ENCODE data around the gene HMX1. TPM values are rescaled to one million over a fixed set of nuclear protein-coding genes. Genes with fewer than 3 reads are reported as not detected.

The HMX1 gene
- total RNA-seq, 4 donors from 2014 or later = 0.17 TPM; not detected in 3

- Histone ChIP-seq H3K27ac (replicated peaks in 1 of 4) (no peak overlapping the region), H3K36me3 (no peaks in the 10 kb centered on the region), H3K27me3 (peaks cover 0 to 100% (median 34%) of the 10 kb centered on the region in 4 donors), H3K9me3 (peaks cover 0 to 3% (median 2%) of the 10 kb centered on the region in 4 donors), H3K4me1 (peaks cover 0 to 32% (median 27%) of the 10 kb centered on the region in 4 donors), H3K4me3 (no peak overlapping the region)
- intact Hi-C loops (cut with DNase I) = no loop called here
- no peak for DNase-seq (ENCODE audit: extremely low spot score)
- TF ChIP-seq EP300 (IDR thresholded peaks at IDR 0.05) (no peak), POLR2AphosphoS5 (IDR thresholded peaks at IDR 0.05) (no peak), POLR2A (IDR thresholded peaks at IDR 0.05; ENCODE audit: low read depth) (no peak), CTCF (IDR thresholded peaks at IDR 0.05) (no peak)
- 5% methylated on average over 50 of the region's 72 CpGs for WGBS
These were observed 20.3 kb upstream of the HMX1 start for GRCh38 chr4:8891646-8892555.

GRCh38 chr4:8891255-8891645 lies 19.6 kb upstream of the HMX1 start:
- no peak for TF ChIP-seq POLR2A (IDR thresholded peaks at IDR 0.05; ENCODE audit: low read depth)
- no peak for TF ChIP-seq CTCF (IDR thresholded peaks at IDR 0.05)
- no peak for TF ChIP-seq EP300 (IDR thresholded peaks at IDR 0.05)
- no peak for TF ChIP-seq POLR2AphosphoS5 (IDR thresholded peaks at IDR 0.05)
- Histone ChIP-seq H3K4me1 (peaks cover 0 to 32% (median 27%) of the 10 kb centered on the region in 4 donors), H3K27me3 (peaks cover 0 to 100% (median 37%) of the 10 kb centered on the region in 4 donors), H3K36me3 (no peaks in the 10 kb centered on the region), H3K4me3 (no peak overlapping the region), H3K9me3 (peaks cover 0 to 8% (median 6%) of the 10 kb centered on the region in 4 donors), H3K27ac (replicated peaks in 1 of 4) (no peak overlapping the region)
- 40% methylated on average over 13 of the region's 15 CpGs for WGBS
- DNase-seq (ENCODE audit: extremely low spot score) = no peak
- intact Hi-C loops (cut with DNase I) = no loop called here

GRCh38 chr4:8888856-8889255 lies 17.2 kb upstream of the HMX1 start:
- Histone ChIP-seq H3K9me3 (peaks cover 0 to 8% (median 6%) of the 10 kb centered on the region in 4 donors), H3K36me3 (no peaks in the 10 kb centered on the region), H3K27ac (replicated peaks in 1 of 4) (no peak overlapping the region), H3K4me3 (no peak overlapping the region), H3K4me1 (peaks cover 0 to 26% (median 24%) of the 10 kb centered on the region in 4 donors), H3K27me3 (peaks cover 0 to 93% (median 22%) of the 10 kb centered on the region in 4 donors)
- WGBS = 11% methylated on average over 11 of the region's 13 CpGs
- intact Hi-C loops (cut with DNase I) = no loop called here
- no peak for DNase-seq (ENCODE audit: extremely low spot score)
- TF ChIP-seq POLR2A (IDR thresholded peaks at IDR 0.05; ENCODE audit: low read depth) = no peak
- no peak for TF ChIP-seq POLR2AphosphoS5 (IDR thresholded peaks at IDR 0.05)
- no peak for TF ChIP-seq EP300 (IDR thresholded peaks at IDR 0.05)
- no peak for TF ChIP-seq CTCF (IDR thresholded peaks at IDR 0.05)

GRCh38 chr4:8886612-8887406 lies 15.2 kb upstream of the HMX1 start:
- Histone ChIP-seq H3K36me3 (no peaks in the 10 kb centered on the region), H3K27me3 (peaks cover 0 to 90% (median 6%) of the 10 kb centered on the region in 4 donors), H3K9me3 (peaks cover 0 to 8% (median 6%) of the 10 kb centered on the region in 4 donors), H3K4me1 (peaks cover 0 to 6% (median 3%) of the 10 kb centered on the region in 4 donors), H3K4me3 (no peak overlapping the region), H3K27ac (replicated peaks in 1 of 4) (no peak overlapping the region)
- WGBS = 74% methylated on average over 10 of the region's 10 CpGs
- TF ChIP-seq EP300 (IDR thresholded peaks at IDR 0.05) = no peak
- no peak for TF ChIP-seq POLR2A (IDR thresholded peaks at IDR 0.05; ENCODE audit: low read depth)
- no peak for TF ChIP-seq CTCF (IDR thresholded peaks at IDR 0.05)
- no peak for TF ChIP-seq POLR2AphosphoS5 (IDR thresholded peaks at IDR 0.05)
- intact Hi-C loops (cut with DNase I) = no loop called here
- DNase-seq (ENCODE audit: extremely low spot score) = no peak
